ENCODE results near the gene PLA2R1. TPM values are rescaled to one million over a fixed set of nuclear protein-coding genes. Genes with fewer than 3 reads are reported as not detected.

PLA2R1 gene
- total RNA-seq, 4 donors from 2014 or later: 18.3 to 52.0 (median 34.1) TPM

- DNase-seq (ENCODE audit: low spot score in 2 of 2): no peak
- WGBS, 2 donors: 62 to 80% methylated on average over 2 of the region's 2 CpGs
- H3K4me3 ChIP-seq (ENCODE audit: low read depth, poor library complexity, severe bottlenecking): no peak overlapping the region
- intact Hi-C loops (cut with DNase I; ENCODE audit: low total_unique reads): loop anchor here (10.0 kb wide), 1 partner anchor 881 kb away; no protein-coding TSS in a partner anchor
- TF ChIP-seq, protein P1, sequence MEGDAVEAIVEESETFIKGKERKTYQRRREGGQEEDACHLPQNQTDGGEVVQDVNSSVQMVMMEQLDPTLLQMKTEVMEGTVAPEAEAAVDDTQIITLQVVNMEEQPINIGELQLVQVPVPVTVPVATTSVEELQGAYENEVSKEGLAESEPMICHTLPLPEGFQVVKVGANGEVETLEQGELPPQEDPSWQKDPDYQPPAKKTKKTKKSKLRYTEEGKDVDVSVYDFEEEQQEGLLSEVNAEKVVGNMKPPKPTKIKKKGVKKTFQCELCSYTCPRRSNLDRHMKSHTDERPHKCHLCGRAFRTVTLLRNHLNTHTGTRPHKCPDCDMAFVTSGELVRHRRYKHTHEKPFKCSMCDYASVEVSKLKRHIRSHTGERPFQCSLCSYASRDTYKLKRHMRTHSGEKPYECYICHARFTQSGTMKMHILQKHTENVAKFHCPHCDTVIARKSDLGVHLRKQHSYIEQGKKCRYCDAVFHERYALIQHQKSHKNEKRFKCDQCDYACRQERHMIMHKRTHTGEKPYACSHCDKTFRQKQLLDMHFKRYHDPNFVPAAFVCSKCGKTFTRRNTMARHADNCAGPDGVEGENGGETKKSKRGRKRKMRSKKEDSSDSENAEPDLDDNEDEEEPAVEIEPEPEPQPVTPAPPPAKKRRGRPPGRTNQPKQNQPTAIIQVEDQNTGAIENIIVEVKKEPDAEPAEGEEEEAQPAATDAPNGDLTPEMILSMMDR (IDR thresholded peaks at IDR 0.05): no peak
- TF ChIP-seq POLR2A (IDR thresholded peaks at IDR 0.05): no peak
Observed at GRCh38 chr2:160104115-160104514, 41.7 kb upstream of the PLA2R1 start.

- H3K4me3 ChIP-seq (ENCODE audit: low read depth, poor library complexity, severe bottlenecking): no peak overlapping the region
- DNase-seq (ENCODE audit: low spot score in 2 of 2): no peak
- WGBS, 2 donors: 91 to 100% methylated on average over 1 of the region's 1 CpG
- TF ChIP-seq, protein P1 (IDR thresholded peaks at IDR 0.05): no peak
- TF ChIP-seq POLR2A (IDR thresholded peaks at IDR 0.05): no peak
- intact Hi-C loops (cut with DNase I; ENCODE audit: low total_unique reads): no loop called here
Observed at GRCh38 chr2:160097326-160097725, 34.9 kb upstream of the PLA2R1 start.

DNA sequence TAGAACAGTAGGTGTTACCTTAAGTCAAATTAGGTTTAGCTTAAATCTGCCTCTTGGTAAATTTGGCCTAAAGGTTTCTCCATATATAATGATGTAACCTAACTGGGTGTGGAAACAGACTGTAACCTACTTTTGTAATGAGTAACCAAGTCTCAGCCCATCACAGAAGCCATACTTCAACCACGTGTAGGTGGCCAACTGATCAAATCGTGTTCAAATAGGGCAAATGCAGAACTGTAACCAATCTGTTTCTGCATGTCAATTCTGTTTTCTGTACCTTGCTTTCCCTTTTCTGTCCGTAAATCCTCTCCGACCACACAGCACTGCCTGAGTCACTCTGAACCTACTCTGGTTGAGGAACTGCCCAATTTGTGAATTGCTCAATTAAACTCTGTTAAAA lies 34.0 kb upstream of the PLA2R1 start:
- intact Hi-C loops (cut with DNase I; ENCODE audit: low total_unique reads): no loop called here
- 42 to 43% methylated on average over 4 of the region's 4 CpGs for WGBS, 2 donors
- DNase-seq (ENCODE audit: low spot score in 2 of 2): no peak
- no peak overlapping the region for H3K4me3 ChIP-seq (ENCODE audit: low read depth, poor library complexity, severe bottlenecking)
- no peak for TF ChIP-seq POLR2A (IDR thresholded peaks at IDR 0.05)
- TF ChIP-seq, protein P1 (IDR thresholded peaks at IDR 0.05): no peak

DNA sequence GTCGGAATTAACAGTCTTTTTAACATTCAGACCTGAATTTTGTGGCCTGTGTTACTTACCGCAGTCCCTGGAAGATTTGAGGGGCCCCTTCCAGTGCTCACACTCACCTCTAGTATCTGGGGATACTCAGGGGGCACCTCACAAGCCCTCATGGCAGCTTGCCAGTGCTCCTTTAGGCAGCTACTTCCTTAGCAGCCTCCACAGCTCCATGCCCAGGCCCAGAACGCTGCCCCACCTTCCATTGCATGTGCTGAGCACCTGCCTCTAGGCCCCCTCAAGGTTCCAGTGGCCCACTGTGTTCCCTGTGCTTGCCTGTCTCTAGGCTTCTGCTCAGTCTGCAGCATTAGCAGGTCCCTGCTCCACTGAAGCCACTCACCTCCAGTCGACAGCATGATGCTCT lies 30.0 kb upstream of the PLA2R1 start:
- no peak for DNase-seq (ENCODE audit: low spot score in 2 of 2)
- H3K4me3 ChIP-seq (ENCODE audit: low read depth, poor library complexity, severe bottlenecking): no peak overlapping the region
- intact Hi-C loops (cut with DNase I; ENCODE audit: low total_unique reads): no loop called here
- WGBS, 2 donors: 87 to 90% methylated on average over 3 to 4 of the region's 4 CpGs
- no peak for TF ChIP-seq POLR2A (IDR thresholded peaks at IDR 0.05)
- TF ChIP-seq, protein P1 (IDR thresholded peaks at IDR 0.05): no peak

- DNase-seq (ENCODE audit: low spot score in 2 of 2): no peak
- intact Hi-C loops (cut with DNase I; ENCODE audit: low total_unique reads): no loop called here
- no peak overlapping the region for H3K4me3 ChIP-seq (ENCODE audit: low read depth, poor library complexity, severe bottlenecking)
- TF ChIP-seq POLR2A (IDR thresholded peaks at IDR 0.05): no peak
- TF ChIP-seq, protein P1 (IDR thresholded peaks at IDR 0.05): no peak
Observed at GRCh38 chr2:160091381-160091780, 29.0 kb upstream of the PLA2R1 start.

Data from lower leg skin (tissue), 4 donors.